Measurements from ENCODE around the gene VPS25.
A peak's percentile ranks its signal among the peaks of the same experiment; 100 is the strongest.
"Not testable (repeated sequence)": the region's sequence is repeated elsewhere in the genome, so short reads cannot be mapped to it uniquely, and the experiment has no call there.

VPS25 gene

DNA sequence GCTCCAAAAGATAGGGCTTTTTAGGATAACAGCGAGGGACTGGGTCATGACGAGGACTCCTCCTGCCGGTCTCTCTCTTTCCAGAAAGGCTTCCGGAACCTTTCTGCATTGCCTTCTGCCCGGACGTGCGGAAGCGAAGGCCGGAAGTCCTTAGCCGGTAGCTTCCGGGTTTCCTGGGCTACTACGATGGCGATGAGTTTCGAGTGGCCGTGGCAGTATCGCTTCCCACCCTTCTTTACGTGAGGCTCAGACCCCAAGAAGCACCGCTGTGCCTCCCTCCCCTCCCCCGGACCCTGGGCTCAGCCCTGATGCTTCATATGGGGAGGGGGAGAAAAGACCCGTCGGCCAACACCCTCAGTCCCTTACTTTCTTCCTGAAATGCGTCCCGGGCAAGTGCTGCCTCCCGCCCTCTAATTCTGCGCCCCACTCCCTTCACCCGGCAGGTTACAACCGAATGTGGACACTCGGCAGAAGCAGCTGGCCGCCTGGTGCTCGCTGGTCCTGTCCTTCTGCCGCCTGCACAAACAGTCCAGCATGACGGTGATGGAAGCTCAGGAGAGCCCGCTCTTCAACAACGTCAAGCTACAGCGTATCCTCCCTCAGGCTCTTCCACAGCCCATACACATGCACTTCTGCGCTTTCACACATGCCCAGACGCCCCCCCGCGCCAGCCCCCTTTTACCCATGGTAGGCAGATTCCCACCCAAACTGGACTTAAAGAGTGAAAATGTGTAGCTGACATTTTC, at the start of gene VPS25:
VPS25 (plus strand) TSS at position 160 of the 746 bp plus-strand sequence; CDS start at position 187, 27 bp downstream.
- H3K9ac ChIP-seq (ENCODE audit: low read depth in 1 of 2, low read length in 2 of 2): peak within 1 kb of the TSS; percentile 86 to 88
- no peaks in the 10 kb centered on the region for H3K9me3 ChIP-seq (ENCODE audit: control insufficient read depth in 1 of 2, low read length in 2 of 2)
- peaks cover 14 to 30% of the 10 kb centered on the region in 2 donors for H3K36me3 ChIP-seq (ENCODE audit: control insufficient read depth in 1 of 2, insufficient read depth in 2 of 2, low read length in 2 of 2)
- H3K4me3 ChIP-seq (ENCODE audit: low read depth in 1 of 2, low read length in 2 of 2): peak within 1 kb of the TSS; percentile 86 to 99
- no peaks in the 10 kb centered on the region for H3K27me3 ChIP-seq (ENCODE audit: control insufficient read depth in 1 of 2, insufficient read depth in 2 of 2, low read length in 2 of 2)
- peaks cover 10 to 12% of the 10 kb centered on the region in 2 donors for H3K4me1 ChIP-seq (ENCODE audit: control insufficient read depth in 1 of 2, insufficient read depth in 2 of 2, low read length in 2 of 2)
- H3K27ac ChIP-seq (ENCODE audit: low read depth, low read length): peak within 1 kb of the TSS; percentile 64

DNA sequence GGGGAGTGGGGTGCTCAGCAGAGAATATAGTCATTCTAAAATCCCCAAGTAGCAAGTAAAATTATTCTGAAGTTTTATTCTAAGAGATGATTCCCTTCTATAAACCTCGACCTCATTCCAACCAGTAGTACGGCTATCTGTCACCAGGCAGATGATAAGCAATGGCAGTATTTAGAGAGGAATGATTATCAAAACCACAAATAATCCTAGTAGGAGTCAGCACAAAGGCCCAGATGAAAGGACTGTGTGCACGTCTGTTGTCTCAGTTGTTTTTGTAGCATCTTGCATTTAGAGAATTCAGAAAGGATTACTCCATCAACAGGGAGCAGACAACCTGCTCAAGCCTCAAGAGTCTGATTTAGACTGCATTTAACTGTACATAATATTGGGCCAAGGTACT, 49.6 kb upstream of the VPS25 start:
- no peaks in the 10 kb centered on the region for H3K4me1 ChIP-seq (ENCODE audit: control insufficient read depth in 1 of 2, insufficient read depth in 2 of 2, low read length in 2 of 2)
- H3K36me3 ChIP-seq (ENCODE audit: control insufficient read depth in 1 of 2, insufficient read depth in 2 of 2, low read length in 2 of 2): peaks cover 19 to 64% of the 10 kb centered on the region in 2 donors

DNA sequence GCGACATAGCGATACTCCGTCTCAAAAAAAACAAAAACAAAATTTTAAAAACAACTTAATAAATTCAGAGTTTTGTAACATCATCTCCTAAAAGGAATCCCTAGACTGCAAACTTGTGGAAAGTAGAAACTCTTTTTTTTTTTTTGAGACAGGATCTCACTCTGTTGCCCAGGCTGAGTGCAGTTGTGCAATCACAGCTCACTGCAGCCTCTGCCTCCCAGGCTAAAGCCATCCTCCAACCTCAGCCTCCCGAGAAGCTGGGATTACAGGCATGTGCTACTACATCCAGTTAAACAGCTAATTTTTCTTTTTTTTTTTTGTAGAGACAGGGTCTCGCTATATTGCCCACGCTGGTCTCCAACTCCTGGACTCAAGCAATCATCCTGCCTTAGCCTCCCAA, 48.1 kb upstream of the VPS25 start:
- Histone ChIP-seq H3K27me3 (ENCODE audit: control insufficient read depth in 1 of 2, insufficient read depth in 2 of 2, low read length in 2 of 2) (no peaks in the 10 kb centered on the region), H3K27ac (ENCODE audit: low read depth, low read length) (no peak overlapping the region), H3K9ac (ENCODE audit: low read depth in 1 of 2, low read length in 2 of 2) (no peak overlapping the region), H3K4me3 (ENCODE audit: low read depth in 1 of 2, low read length in 2 of 2) (no peak overlapping the region), H3K4me1 (ENCODE audit: control insufficient read depth in 1 of 2, insufficient read depth in 2 of 2, low read length in 2 of 2) (no peaks in the 10 kb centered on the region), H3K9me3 (ENCODE audit: control insufficient read depth in 1 of 2, low read length in 2 of 2) (no peaks in the 10 kb centered on the region), H3K36me3 (ENCODE audit: control insufficient read depth in 1 of 2, insufficient read depth in 2 of 2, low read length in 2 of 2) (peaks cover 10 to 64% of the 10 kb centered on the region in 2 donors)

More for the DNA sequence above, 49.6 kb upstream of the VPS25 start:
- H3K27ac ChIP-seq (ENCODE audit: low read depth, low read length): no peak overlapping the region
- H3K27me3 ChIP-seq (ENCODE audit: control insufficient read depth in 1 of 2, insufficient read depth in 2 of 2, low read length in 2 of 2): no peaks in the 10 kb centered on the region
- no peak overlapping the region for H3K9ac ChIP-seq (ENCODE audit: low read depth in 1 of 2, low read length in 2 of 2)
- no peaks in the 10 kb centered on the region for H3K9me3 ChIP-seq (ENCODE audit: control insufficient read depth in 1 of 2, low read length in 2 of 2)
- no peak overlapping the region for H3K4me3 ChIP-seq (ENCODE audit: low read depth in 1 of 2, low read length in 2 of 2)

DNA sequence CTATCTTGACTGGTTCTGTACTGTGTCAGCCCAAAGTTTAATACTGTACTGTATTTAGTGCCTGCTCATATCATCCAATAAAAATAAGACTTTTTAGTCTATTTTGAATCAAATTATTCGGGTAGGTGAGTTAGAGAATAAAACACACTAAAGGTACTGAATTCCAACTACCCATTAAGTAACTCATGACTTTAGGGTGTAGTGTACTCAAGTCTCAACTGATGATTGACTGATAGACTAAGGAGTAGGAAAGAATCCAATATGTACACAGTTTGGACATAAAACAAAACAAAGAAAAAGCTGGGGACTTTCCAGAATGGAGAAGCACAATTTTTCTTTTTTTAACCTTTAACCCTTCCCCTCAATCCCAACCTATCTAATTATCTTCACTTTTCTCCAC, 32.5 kb upstream of the VPS25 start:
- peaks cover 10 to 15% of the 10 kb centered on the region in 2 donors for H3K4me1 ChIP-seq (ENCODE audit: control insufficient read depth in 1 of 2, insufficient read depth in 2 of 2, low read length in 2 of 2)
- no peaks in the 10 kb centered on the region for H3K9me3 ChIP-seq (ENCODE audit: control insufficient read depth in 1 of 2, low read length in 2 of 2)
- no peak overlapping the region for H3K9ac ChIP-seq (ENCODE audit: low read depth in 1 of 2, low read length in 2 of 2)
- H3K27me3 ChIP-seq (ENCODE audit: control insufficient read depth in 1 of 2, insufficient read depth in 2 of 2, low read length in 2 of 2): no peaks in the 10 kb centered on the region
- H3K4me3 ChIP-seq (ENCODE audit: low read depth in 1 of 2, low read length in 2 of 2): no peak overlapping the region
- H3K27ac ChIP-seq (ENCODE audit: low read depth, low read length): no peak overlapping the region
- no peaks in the 10 kb centered on the region for H3K36me3 ChIP-seq (ENCODE audit: control insufficient read depth in 1 of 2, insufficient read depth in 2 of 2, low read length in 2 of 2)

DNA sequence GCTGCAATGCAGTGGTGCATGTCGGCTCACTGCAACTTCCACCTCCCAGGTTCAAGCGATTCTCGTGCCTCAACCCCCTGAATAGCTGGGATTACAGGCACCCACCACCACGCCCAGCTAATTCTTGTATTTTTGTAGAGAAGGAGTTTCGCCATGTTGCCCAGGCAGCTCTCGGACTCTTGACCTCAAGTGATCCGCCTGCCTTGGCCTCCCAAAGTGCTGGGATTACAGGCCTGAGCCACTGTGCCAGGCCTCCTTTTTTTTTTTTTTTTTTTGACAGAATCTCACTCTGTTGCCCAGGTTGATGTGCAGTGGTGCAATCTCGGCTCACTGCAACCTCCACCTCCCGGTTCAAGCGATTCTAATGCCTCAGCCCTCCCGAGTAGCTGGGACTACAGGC, 30.3 kb upstream of the VPS25 start:
- H3K27me3 ChIP-seq (ENCODE audit: control insufficient read depth in 1 of 2, insufficient read depth in 2 of 2, low read length in 2 of 2); H3K27ac ChIP-seq (ENCODE audit: low read depth, low read length); H3K9ac ChIP-seq (ENCODE audit: low read depth in 1 of 2, low read length in 2 of 2); H3K9me3 ChIP-seq (ENCODE audit: control insufficient read depth in 1 of 2, low read length in 2 of 2); H3K4me3 ChIP-seq (ENCODE audit: low read depth in 1 of 2, low read length in 2 of 2); H3K36me3 ChIP-seq (ENCODE audit: control insufficient read depth in 1 of 2, insufficient read depth in 2 of 2, low read length in 2 of 2): not testable (repeated sequence)
- peaks cover 10 to 15% of the 10 kb centered on the region in 2 donors for H3K4me1 ChIP-seq (ENCODE audit: control insufficient read depth in 1 of 2, insufficient read depth in 2 of 2, low read length in 2 of 2)

DNA sequence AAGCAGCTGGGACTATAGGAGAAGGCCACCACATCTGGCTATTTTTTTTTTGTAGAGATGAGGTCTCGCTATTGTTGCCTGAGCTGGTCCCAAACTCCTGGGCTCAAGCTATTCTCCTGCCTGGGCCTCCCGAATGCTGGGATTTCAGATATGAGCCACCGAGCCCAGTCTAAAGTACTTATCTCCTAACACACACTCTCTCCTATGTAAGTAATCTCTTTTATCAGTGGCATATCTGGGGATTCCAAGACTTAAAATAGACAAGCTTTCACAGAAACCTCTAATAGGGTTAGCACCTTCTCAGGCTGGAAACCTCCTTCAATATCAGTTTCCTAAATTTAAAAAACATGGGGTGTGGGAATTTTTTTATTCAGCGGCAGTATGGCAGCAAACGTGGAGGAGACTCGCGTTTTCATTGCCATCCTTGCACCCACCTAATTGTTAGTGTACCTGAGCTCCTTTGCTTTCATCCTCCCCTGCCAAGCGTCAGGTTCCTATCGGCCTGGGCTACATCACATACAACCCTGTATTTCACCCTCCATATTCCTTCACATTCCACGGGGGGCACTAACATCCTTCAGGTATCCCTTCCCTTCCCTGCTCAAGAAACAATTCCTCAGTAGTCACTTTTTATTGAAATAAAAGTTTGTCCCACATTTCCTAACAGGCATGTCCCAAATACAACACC, 29.5 kb upstream of the VPS25 start:
- peak overlapping the region; percentile 78 to 81 for H3K4me3 ChIP-seq (ENCODE audit: low read depth in 1 of 2, low read length in 2 of 2)
- H3K4me1 ChIP-seq (ENCODE audit: control insufficient read depth in 1 of 2, insufficient read depth in 2 of 2, low read length in 2 of 2): peaks cover 10 to 15% of the 10 kb centered on the region in 2 donors
- H3K36me3 ChIP-seq (ENCODE audit: control insufficient read depth in 1 of 2, insufficient read depth in 2 of 2, low read length in 2 of 2): no peaks in the 10 kb centered on the region
- H3K9ac ChIP-seq (ENCODE audit: low read depth in 1 of 2, low read length in 2 of 2): peak overlapping the region; percentile 68 to 76
- H3K9me3 ChIP-seq (ENCODE audit: control insufficient read depth in 1 of 2, low read length in 2 of 2): no peaks in the 10 kb centered on the region
- H3K27me3 ChIP-seq (ENCODE audit: control insufficient read depth in 1 of 2, insufficient read depth in 2 of 2, low read length in 2 of 2): no peaks in the 10 kb centered on the region
- peak overlapping the region; percentile 93 for H3K27ac ChIP-seq (ENCODE audit: low read depth, low read length)

DNA sequence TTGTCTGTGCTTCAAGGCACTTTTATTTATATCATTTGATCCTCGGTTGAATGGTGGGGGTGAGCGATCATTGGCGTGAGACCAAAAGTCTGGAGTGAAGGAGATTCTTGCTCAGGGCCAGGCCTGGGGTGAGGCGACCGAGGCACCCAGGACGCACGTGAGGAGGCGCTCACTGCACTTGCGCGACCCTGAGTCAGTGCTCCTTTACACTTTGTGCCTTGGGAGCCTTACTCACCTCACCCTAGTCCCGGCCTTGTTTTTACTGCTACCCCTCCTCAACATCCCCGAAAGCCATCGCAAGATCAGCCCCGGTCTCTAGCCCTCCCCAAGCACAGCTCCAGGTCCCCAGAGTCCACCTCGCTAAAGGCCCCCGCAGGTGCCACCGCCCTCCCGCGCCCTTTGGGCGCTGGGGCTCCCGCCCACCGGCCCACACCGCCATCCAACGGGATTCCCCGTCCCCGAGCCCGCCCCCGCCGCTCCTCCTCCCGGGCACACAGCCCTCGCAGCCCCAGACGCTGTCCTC, 28.9 kb upstream of the VPS25 start:
- peak overlapping the region; percentile 78 to 81 for H3K4me3 ChIP-seq (ENCODE audit: low read depth in 1 of 2, low read length in 2 of 2)
- H3K27ac ChIP-seq (ENCODE audit: low read depth, low read length): peak overlapping the region; percentile 93
- H3K27me3 ChIP-seq (ENCODE audit: control insufficient read depth in 1 of 2, insufficient read depth in 2 of 2, low read length in 2 of 2): no peaks in the 10 kb centered on the region
- no peaks in the 10 kb centered on the region for H3K36me3 ChIP-seq (ENCODE audit: control insufficient read depth in 1 of 2, insufficient read depth in 2 of 2, low read length in 2 of 2)
- no peaks in the 10 kb centered on the region for H3K9me3 ChIP-seq (ENCODE audit: control insufficient read depth in 1 of 2, low read length in 2 of 2)
- H3K4me1 ChIP-seq (ENCODE audit: control insufficient read depth in 1 of 2, insufficient read depth in 2 of 2, low read length in 2 of 2): peaks cover 10 to 15% of the 10 kb centered on the region in 2 donors
- H3K9ac ChIP-seq (ENCODE audit: low read depth in 1 of 2, low read length in 2 of 2): peak overlapping the region; percentile 68 to 76

DNA sequence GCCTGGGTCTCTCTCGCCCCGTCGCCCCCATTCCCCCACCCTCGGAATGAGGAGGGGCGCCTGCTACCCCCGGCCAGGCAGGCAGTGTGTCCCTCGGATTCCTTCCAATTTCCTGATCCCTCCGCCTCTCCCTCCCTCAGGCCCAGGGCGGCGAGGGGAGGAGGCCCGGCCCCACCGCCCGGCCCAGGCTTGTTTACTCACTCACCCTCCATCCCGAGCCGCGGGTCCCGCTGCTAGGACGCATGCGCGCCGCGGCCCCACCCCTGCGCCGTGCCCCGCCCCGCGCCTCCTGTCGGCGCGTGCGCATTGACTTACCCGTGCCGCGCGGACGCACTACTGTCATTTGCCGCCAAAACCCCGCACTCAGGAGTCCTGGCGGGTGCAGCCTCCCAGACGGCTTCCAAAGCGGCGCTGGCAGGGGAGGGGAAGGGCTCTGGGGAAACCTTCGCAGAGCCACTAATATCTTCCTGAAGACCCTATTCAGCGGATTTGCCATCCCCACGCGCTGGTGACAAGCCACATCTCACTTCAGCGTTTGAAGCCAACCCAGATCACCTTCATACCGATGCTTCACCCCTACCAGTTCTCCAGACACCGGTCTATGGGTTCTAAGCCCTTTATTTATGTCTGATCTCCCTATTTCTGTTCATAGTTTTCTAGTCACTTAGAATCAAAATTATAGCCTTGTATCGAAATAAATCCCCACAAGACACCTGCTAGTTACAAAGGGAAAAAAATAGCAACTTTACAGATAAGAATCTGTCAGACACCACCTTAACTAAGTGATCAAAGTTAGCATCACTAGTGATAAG, 28.2 kb upstream of the VPS25 start, which contains the start of gene EZH1:
EZH1 (minus strand) TSS at position 235 of the 812 bp plus-strand sequence. CDS start 16,099 bp downstream, outside the sequence.
- Histone ChIP-seq H3K27ac (ENCODE audit: low read depth, low read length) (peak within 1 kb of the TSS; percentile 93), H3K27me3 (ENCODE audit: control insufficient read depth in 1 of 2, insufficient read depth in 2 of 2, low read length in 2 of 2) (no peaks in the 10 kb centered on the region), H3K4me3 (ENCODE audit: low read depth in 1 of 2, low read length in 2 of 2) (peak within 1 kb of the TSS; percentile 78 to 81), H3K36me3 (ENCODE audit: control insufficient read depth in 1 of 2, insufficient read depth in 2 of 2, low read length in 2 of 2) (no peaks in the 10 kb centered on the region), H3K9ac (ENCODE audit: low read depth in 1 of 2, low read length in 2 of 2) (peak within 1 kb of the TSS; percentile 68 to 76), H3K4me1 (ENCODE audit: control insufficient read depth in 1 of 2, insufficient read depth in 2 of 2, low read length in 2 of 2) (peaks cover 10 to 16% of the 10 kb centered on the region in 2 donors), H3K9me3 (ENCODE audit: control insufficient read depth in 1 of 2, low read length in 2 of 2) (no peaks in the 10 kb centered on the region)

DNA sequence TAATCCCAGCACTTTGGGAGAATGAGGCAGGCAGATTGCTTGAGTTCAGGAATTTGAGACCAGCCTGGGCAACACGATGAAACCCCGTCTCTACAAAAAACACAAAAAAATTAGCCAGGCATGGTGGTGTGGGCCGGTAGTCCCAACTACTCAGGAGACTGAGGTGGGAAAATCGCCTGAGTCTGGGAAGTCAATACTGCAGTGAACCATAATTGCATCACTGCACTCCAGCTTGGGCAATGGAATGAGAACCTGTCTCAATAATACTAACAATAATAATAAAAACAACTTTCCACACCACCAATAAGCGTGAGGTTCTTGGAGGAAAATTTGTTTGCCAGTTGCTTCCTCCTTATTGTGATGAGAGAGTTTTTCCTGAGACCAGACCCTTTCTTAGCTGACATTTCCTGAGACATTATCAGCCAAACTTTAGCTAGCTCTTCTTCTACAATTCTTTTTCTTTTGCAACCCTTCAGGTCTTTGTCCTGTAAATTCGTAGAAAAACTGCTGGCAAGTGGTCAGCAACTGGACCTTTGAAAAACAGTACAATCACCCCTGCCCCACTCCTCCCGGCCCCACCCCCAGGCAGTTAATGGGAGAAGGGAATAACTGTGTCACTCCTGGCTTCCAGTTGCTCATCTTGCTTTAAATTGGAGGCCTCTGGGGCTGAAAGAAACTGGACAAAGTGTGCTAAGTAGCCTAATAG, 24.9 kb upstream of the VPS25 start:
- peaks cover 10 to 18% of the 10 kb centered on the region in 2 donors for H3K4me1 ChIP-seq (ENCODE audit: control insufficient read depth in 1 of 2, insufficient read depth in 2 of 2, low read length in 2 of 2)
- H3K36me3 ChIP-seq (ENCODE audit: control insufficient read depth in 1 of 2, insufficient read depth in 2 of 2, low read length in 2 of 2): no peaks in the 10 kb centered on the region
- no peak overlapping the region for H3K9ac ChIP-seq (ENCODE audit: low read depth in 1 of 2, low read length in 2 of 2)
- no peaks in the 10 kb centered on the region for H3K9me3 ChIP-seq (ENCODE audit: control insufficient read depth in 1 of 2, low read length in 2 of 2)
- peaks cover 0 to 4% of the 10 kb centered on the region in 2 donors for H3K27me3 ChIP-seq (ENCODE audit: control insufficient read depth in 1 of 2, insufficient read depth in 2 of 2, low read length in 2 of 2)
- no peak overlapping the region for H3K4me3 ChIP-seq (ENCODE audit: low read depth in 1 of 2, low read length in 2 of 2)
- no peak overlapping the region for H3K27ac ChIP-seq (ENCODE audit: low read depth, low read length)
